A549 (cell line): ENCODE measurements around the gene PRR12. TPM values are rescaled to one million over a fixed set of nuclear protein-coding genes. Genes with fewer than 3 reads are reported as not detected.

ENCODE experiments used
- ATAC-seq, 2 experiments: fragments of 200-7000 bp in 1 of 2; fragments of >200 bp in 1 of 2; cut with Nextera tagmentation in 1 of 2; cut with Tn5 transposase in 1 of 2; 3 replicates each; pipeline versions ENCODE4 v1.8.0 to v1.9.1; 2018 to 2020; ENCODE audit warnings: mild to moderate bottlenecking in 1 of 2, moderate library complexity in 1 of 2
- CTCF ChIA-PET: fragments of 300-600 bp; sonication (Branson Sonifier 250); formaldehyde crosslinking; extraction: SDS; loops from one replicate; lab custom pipeline; 2021; ENCODE audit warnings: antibody characterized with exemption, inconsistent platforms; lab: Yijun Ruan, JAX
- POLR2A ChIA-PET: fragments of 350-600 bp; formaldehyde crosslinking; extraction: SDS; loops from one replicate; lab custom pipeline; 2021; ENCODE audit warnings: antibody characterized with exemption, inconsistent platforms; lab: Yijun Ruan, JAX
- DNase-seq, 2 experiments: peaks; one replicate each; pipeline versions ENCODE4 v3.0.0 to v3.0.0-alpha.2; 2011 to 2016; ENCODE audit warnings: low read depth in 1 of 2, low spot score in 1 of 2
- FAIRE-seq: peaks from 2 replicates; lab custom pipeline; 2011; peaks lifted over from hg19 to GRCh38; lab: Jason Lieb, UNC
- H3K27ac ChIP-seq, 2 experiments: fragments of >200 bp; sonication (Bioruptor Twin); formaldehyde crosslinking; 3 replicates each; pipeline ENCODE4 v1.5.1; 2016 to 2017
- H3K4me1 ChIP-seq: fragments of >200 bp; sonication (Bioruptor Twin); formaldehyde crosslinking; 3 replicates; pipeline ENCODE4 v1.6.1; 2016
- H3K4me2 ChIP-seq: fragments of >200 bp; sonication (Bioruptor Twin); formaldehyde crosslinking; 3 replicates; pipeline ENCODE4 v1.6.1; 2016
- H3K4me3 ChIP-seq: fragments of >200 bp; sonication (Bioruptor Twin); formaldehyde crosslinking; 3 replicates; pipeline ENCODE4 v1.5.1; 2016
- H3K9me3 ChIP-seq: fragments of >200 bp; sonication (Bioruptor Twin); formaldehyde crosslinking; 3 replicates; pipeline ENCODE4 v1.6.1; 2016
- ATOH8 ChIP-seq: fragments of 250-450 bp; sonication (Bioruptor Pico); IDR thresholded peaks from 2 replicates; pipeline ENCODE4 v1.5.0; 2020; ENCODE audit warnings: low read depth, mild to moderate bottlenecking, moderate library complexity
- CBX8 ChIP-seq: fragments of 200-600 bp; sonication (generic); IDR thresholded peaks from 2 replicates; pipeline ENCODE4 v1.6.1; 2016
- CEBPB ChIP-seq, 2 experiments: fragments of >200 bp in 1 of 2; sonication (Bioruptor Twin) in 1 of 2; formaldehyde crosslinking in 1 of 2; IDR thresholded peaks; 2 replicates each; pipeline ENCODE4 v1.6.1; 2012 to 2016
- CHD2 ChIP-seq: fragments of 150-350 bp; IDR thresholded peaks from 2 replicates; pipeline ENCODE4 v1.6.1; 2014; ENCODE audit warnings: low read length; ENCODE audit not compliant: partially characterized antibody
- CTCF ChIP-seq: fragments of >200 bp; sonication (Bioruptor Twin); formaldehyde crosslinking; IDR thresholded peaks from 3 replicates; pipeline ENCODE4 v1.5.1; 2016
- GATA3 ChIP-seq: IDR thresholded peaks from 2 replicates; pipeline ENCODE4 v1.6.1; 2012; ENCODE audit warnings: borderline replicate concordance
- HES2 ChIP-seq: fragments of >200 bp; sonication (Bioruptor Twin); formaldehyde crosslinking; IDR thresholded peaks from 2 replicates; pipeline ENCODE4 v1.6.1; 2016
- HOXA7 ChIP-seq: fragments of 250-450 bp; sonication (Bioruptor Pico); IDR thresholded peaks from 2 replicates; pipeline ENCODE4 v1.5.0; 2020; ENCODE audit warnings: mild to moderate bottlenecking, moderate library complexity
- JUNB ChIP-seq: fragments of >200 bp; sonication (Bioruptor Twin); formaldehyde crosslinking; IDR thresholded peaks from 2 replicates; pipeline ENCODE4 v1.6.1; 2016
- KDM1A ChIP-seq: fragments of 200-600 bp; sonication (generic); IDR thresholded peaks from 2 replicates; pipeline ENCODE4 v1.6.1; 2016; ENCODE audit warnings: low read depth, mild to moderate bottlenecking
- MAFK ChIP-seq: fragments of 450-650 bp; IDR thresholded peaks from 2 replicates; pipeline ENCODE4 v1.6.1; 2014; ENCODE audit not compliant: partially characterized antibody
- MAX ChIP-seq: IDR thresholded peaks from 2 replicates; pipeline ENCODE4 v1.6.1; 2012
- PHF8 ChIP-seq: fragments of 200-600 bp; sonication (generic); IDR thresholded peaks from 2 replicates; pipeline ENCODE4 v1.6.1; 2016; ENCODE audit warnings: low read depth, mild to moderate bottlenecking, antibody characterized with exemption, moderate library complexity, borderline replicate concordance
- POLR2A ChIP-seq: IDR thresholded peaks from 2 replicates; pipeline ENCODE4 v1.6.1; 2012; ENCODE audit warnings: mild to moderate bottlenecking, low read length
- REST ChIP-seq: fragments of 200-600 bp; sonication (generic); IDR thresholded peaks from 2 replicates; pipeline ENCODE4 v1.6.1; 2016; ENCODE audit warnings: antibody characterized with exemption, mild to moderate bottlenecking, moderate library complexity
- RFX5 ChIP-seq: fragments of 450-650 bp; IDR thresholded peaks from 2 replicates; pipeline ENCODE4 v1.7.1; 2014; ENCODE audit warnings: antibody characterized with exemption, mild to moderate bottlenecking, moderate library complexity
- RNF2 ChIP-seq: fragments of 200-600 bp; sonication (generic); IDR thresholded peaks from 2 replicates; pipeline ENCODE4 v1.6.1; 2016; ENCODE audit warnings: low read depth, mild to moderate bottlenecking, antibody characterized with exemption, moderate library complexity, borderline replicate concordance
- TFCP2L1 ChIP-seq: fragments of 250-450 bp; sonication (Bioruptor Pico); IDR thresholded peaks from 2 replicates; pipeline ENCODE4 v1.5.0; 2021; ENCODE audit warnings: mild to moderate bottlenecking
- ZC3H11A ChIP-seq: fragments of 450-650 bp; IDR thresholded peaks from 2 replicates; pipeline ENCODE4 v1.6.1; 2014; ENCODE audit warnings: antibody characterized with exemption, mild to moderate bottlenecking
- ZSCAN20 ChIP-seq: fragments of 250-450 bp; sonication (Bioruptor Pico); IDR thresholded peaks from 2 replicates; pipeline ENCODE4 v1.8.0; 2022; ENCODE audit warnings: mild to moderate bottlenecking, moderate library complexity
- whole genome bisulfite sequencing: methylation state at CpG from one replicate; pipeline ENCODE4 v1.1.6; 2017; ENCODE audit errors: missing lambda C conversion rate; 5-methylcytosine and 5-hydroxymethylcytosine counted together
- polyA plus RNA-seq, 4 experiments: library from polyadenylated mRNA; depleted of rRNA in 3 of 4; stranded (reverse); fragments of >200 nt; fragmentation: RNase III in 1 of 4; extraction: RNeasy Plus Mini Kit Qiagen cat#74134 plus additional on column Dnase treatment in 1 of 4; gene quantifications; 2 replicates in 3 of 4; 3 replicates in 1 of 4; pipeline ENCODE4 v1.2.3, GENCODE V29; 2011 to 2017
- TF ChIP-seq, protein P1 (sequence below): fragments of >200 bp; sonication (Bioruptor Twin); formaldehyde crosslinking; IDR thresholded peaks from 3 replicates; pipeline ENCODE4 v1.6.1; 2016
- TF ChIP-seq, protein P2 (sequence below): fragments of 450-650 bp; IDR thresholded peaks from 2 replicates; pipeline ENCODE4 v1.6.1; 2014; ENCODE audit warnings: antibody characterized with exemption

The PRR12 gene
- polyA plus RNA-seq, 2 of the 4 experiments (the other 2 are of a cell fraction) = 0.78 to 15.6 TPM

DNA sequence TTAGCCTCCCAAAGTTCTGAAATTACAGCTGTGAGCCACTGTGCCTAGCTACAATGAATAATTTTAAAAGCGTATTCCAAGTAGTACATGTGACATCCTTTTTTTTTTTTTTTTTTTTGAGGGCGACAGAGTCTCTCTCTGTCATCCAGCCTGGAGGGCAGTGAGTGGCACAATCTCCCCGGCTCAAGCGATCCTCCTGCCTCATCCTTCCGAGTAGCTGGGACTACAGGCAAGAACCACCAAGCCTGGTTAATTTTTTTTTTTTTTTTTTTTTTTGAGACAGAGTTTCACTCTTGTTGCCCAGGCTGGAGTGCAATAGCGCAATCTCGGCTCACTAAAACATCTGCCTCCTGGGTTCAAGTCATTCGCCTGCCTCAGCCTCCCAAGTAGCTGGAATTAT, 3.8 kb upstream of the PRR12 start:
- WGBS = 77% methylated on average over 8 of the region's 8 CpGs
- no peak for FAIRE-seq
- H3K27ac ChIP-seq = no peak overlapping the region
- no peaks in the 10 kb centered on the region for H3K9me3 ChIP-seq
- peaks cover 4% of the 10 kb centered on the region; the same call in 1 of the 3 replicates for H3K4me1 ChIP-seq
- DNase-seq = no peak
- no peak for ATAC-seq
- no peak for TF ChIP-seq MAFK
- TF ChIP-seq HES2 = no peak
- TF ChIP-seq JUNB = no peak
- no peak for TF ChIP-seq CEBPB (IDR thresholded peaks at IDR 0.05)
- TF ChIP-seq TFCP2L1 = no peak
- TF ChIP-seq, protein P1, sequence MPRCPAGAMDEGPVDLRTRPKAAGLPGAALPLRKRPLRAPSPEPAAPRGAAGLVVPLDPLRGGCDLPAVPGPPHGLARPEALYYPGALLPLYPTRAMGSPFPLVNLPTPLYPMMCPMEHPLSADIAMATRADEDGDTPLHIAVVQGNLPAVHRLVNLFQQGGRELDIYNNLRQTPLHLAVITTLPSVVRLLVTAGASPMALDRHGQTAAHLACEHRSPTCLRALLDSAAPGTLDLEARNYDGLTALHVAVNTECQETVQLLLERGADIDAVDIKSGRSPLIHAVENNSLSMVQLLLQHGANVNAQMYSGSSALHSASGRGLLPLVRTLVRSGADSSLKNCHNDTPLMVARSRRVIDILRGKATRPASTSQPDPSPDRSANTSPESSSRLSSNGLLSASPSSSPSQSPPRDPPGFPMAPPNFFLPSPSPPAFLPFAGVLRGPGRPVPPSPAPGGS = no peak
- TF ChIP-seq POLR2A = no peak
- ChIA-PET CTCF (interaction anchor here (0.6 to 3.3 kb wide), 3 partner anchors 17 to 557 kb away, joined by 3 to 18 read pairs (median 10); no protein-coding TSS in a partner anchor), POLR2A (interaction anchor here (0.6 kb wide), 5 partner anchors 8 to 341 kb away, joined by 3 to 5 read pairs (median 3); partner anchors contain the start of gene MED25)
- H3K4me3 ChIP-seq = no peak overlapping the region
- no peak overlapping the region for H3K4me2 ChIP-seq

GRCh38 chr19:49588365-49589122, 2.4 kb upstream of the PRR12 start:
- WGBS = 79% methylated on average over 17 of the region's 18 CpGs
- ChIA-PET POLR2A (interaction anchor here (3.1 kb wide), 1 partner anchor 53 kb away, joined by 45 read pairs; the partner anchor contains the start of genes RRAS and SCAF1), CTCF (interaction anchor here (0.5 to 3.3 kb wide), 5 partner anchors 8 to 92 kb away, joined by 3 to 18 read pairs (median 3); partner anchors contain the start of gene NOSIP)
- H3K4me1 ChIP-seq = peaks cover 5% of the 10 kb centered on the region
- no peak overlapping the region for H3K27ac ChIP-seq
- TF ChIP-seq ATOH8 (no peak), REST (no peak), CHD2 (no peak), CBX8 (no peak), ZSCAN20 (CRISPR knock-in tag) (no peak), RFX5 (no peak), MAX (no peak), ZC3H11A (no peak), CTCF (no peak), GATA3 (no peak), KDM1A (no peak), MAFK (no peak), HOXA7 (CRISPR knock-in tag) (no peak), PHF8 (no peak), RNF2 (no peak)
- TF ChIP-seq, protein P2, sequence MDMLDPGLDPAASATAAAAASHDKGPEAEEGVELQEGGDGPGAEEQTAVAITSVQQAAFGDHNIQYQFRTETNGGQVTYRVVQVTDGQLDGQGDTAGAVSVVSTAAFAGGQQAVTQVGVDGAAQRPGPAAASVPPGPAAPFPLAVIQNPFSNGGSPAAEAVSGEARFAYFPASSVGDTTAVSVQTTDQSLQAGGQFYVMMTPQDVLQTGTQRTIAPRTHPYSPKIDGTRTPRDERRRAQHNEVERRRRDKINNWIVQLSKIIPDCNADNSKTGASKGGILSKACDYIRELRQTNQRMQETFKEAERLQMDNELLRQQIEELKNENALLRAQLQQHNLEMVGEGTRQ = no peak
- ATAC-seq (no peak), FAIRE-seq (no peak), DNase-seq (no peak)
- no peak overlapping the region for H3K4me2 ChIP-seq
- H3K9me3 ChIP-seq = no peaks in the 10 kb centered on the region
- no peak overlapping the region for H3K4me3 ChIP-seq
